Endodermal cell (in vitro differentiated cells): ENCODE measurements around the gene RANGAP1. TPM values are rescaled to one million over a fixed set of nuclear protein-coding genes. Genes with fewer than 3 reads are reported as not detected.

ENCODE experiments used
- DNase-seq: peaks from one replicate; pipeline ENCODE4 v3.0.0-alpha.2; 2017
- H3K27ac ChIP-seq: 2 replicates; pipeline ENCODE4 v1.5.1; 2013; ENCODE audit warnings: mild to moderate bottlenecking, low read depth, low read length, moderate library complexity
- H3K27me3 ChIP-seq: 2 replicates; pipeline ENCODE4 v1.6.1; 2013; ENCODE audit warnings: mild to moderate bottlenecking, low read length, moderate library complexity; ENCODE audit not compliant: insufficient read depth, control insufficient read depth, poor library complexity, severe bottlenecking
- H3K36me3 ChIP-seq: 2 replicates; pipeline ENCODE4 v1.7.0; 2013; ENCODE audit warnings: mild to moderate bottlenecking, low read length, moderate library complexity; ENCODE audit not compliant: control insufficient read depth, insufficient read depth
- H3K4me1 ChIP-seq: one replicate; pipeline ENCODE4 v1.7.0; 2013; ENCODE audit warnings: low read length; ENCODE audit not compliant: control insufficient read depth, insufficient read depth
- H3K4me3 ChIP-seq: 2 replicates; pipeline ENCODE4 v1.5.1; 2013; ENCODE audit warnings: mild to moderate bottlenecking, low read length, moderate library complexity
- H3K9ac ChIP-seq: 2 replicates; pipeline ENCODE4 v1.6.1; 2013; ENCODE audit warnings: mild to moderate bottlenecking, low read length, moderate library complexity; ENCODE audit not compliant: poor library complexity, severe bottlenecking; ENCODE audit errors: extremely low read depth
- H3K9me3 ChIP-seq: 2 replicates; pipeline ENCODE4 v1.6.1; 2013; ENCODE audit warnings: mild to moderate bottlenecking, low read length, moderate library complexity; ENCODE audit not compliant: control insufficient read depth
- H3K27ac Mint-ChIP-seq: 2 replicates; pipeline ENCODE4 v1.8.0; 2020; ENCODE audit warnings: mixed read lengths
- H3K27me3 Mint-ChIP-seq: 2 replicates; pipeline ENCODE4 v1.8.0; 2021; ENCODE audit warnings: mild to moderate bottlenecking, mixed read lengths; ENCODE audit not compliant: insufficient read depth
- H3K36me3 Mint-ChIP-seq: 2 replicates; pipeline ENCODE4 v1.8.0; 2020; ENCODE audit warnings: low read depth, mixed read lengths
- H3K4me1 Mint-ChIP-seq: 2 replicates; pipeline ENCODE4 v1.8.0; 2020; ENCODE audit warnings: mixed read lengths
- H3K4me3 Mint-ChIP-seq: 2 replicates; pipeline ENCODE4 v1.8.0; 2020; ENCODE audit warnings: mild to moderate bottlenecking, moderate library complexity, mixed read lengths
- H3K9me3 Mint-ChIP-seq: 2 replicates; pipeline ENCODE4 v1.8.0; 2020; ENCODE audit warnings: mild to moderate bottlenecking, mixed read lengths
- CTCF ChIP-seq: fragments of 200-600 bp; sonication (generic); conservative IDR thresholded peaks from 2 replicates; pipeline ENCODE4 v1.5.0; 2021; ENCODE audit warnings: antibody characterized with exemption, mild to moderate bottlenecking
- WGBS, 2 experiments: methylation state at CpG; one replicate each; pipeline versions ENCODE4 v1.1.5 to v1.1.7; 2013; ENCODE audit warnings: missing lambda C conversion rate in 2 of 2, mixed read lengths in 1 of 2; ENCODE audit not compliant: insufficient coverage in 1 of 2, insufficient read length in 1 of 2; 5-methylcytosine and 5-hydroxymethylcytosine counted together
- total RNA-seq, 2 donors: library from RNA; stranded (reverse); fragmentation: NEBNext Ultra II Directional in 1 of 2; extraction: Animal tissue kit (Norgen Biotek cat#: 25700) in 1 of 2; gene quantifications; 2 replicates in 1 of 2; 3 replicates in 1 of 2; pipeline ENCODE4 v1.2.1, GENCODE V29; 2021

The RANGAP1 gene
- total RNA-seq, 2 donors from 2014 or later = 95.2 to 122 TPM

- WGBS, 2 experiments = 97 to 99% methylated on average over 9 to 10 of the region's 10 CpGs
- Mint-ChIP-seq H3K4me1 (no peaks in the 10 kb centered on the region), H3K27ac (no peak overlapping the region), H3K4me3 (no peak overlapping the region), H3K36me3 (peaks cover 57% of the 10 kb centered on the region), H3K9me3 (no peaks in the 10 kb centered on the region), H3K27me3 (no peaks in the 10 kb centered on the region)
- TF ChIP-seq CTCF = no peak
- Histone ChIP-seq H3K4me3 (no peak overlapping the region), H3K9ac (no peak overlapping the region), H3K4me1 (no peaks in the 10 kb centered on the region), H3K9me3 (no peaks in the 10 kb centered on the region), H3K27me3 (no peaks in the 10 kb centered on the region), H3K27ac (no peak overlapping the region), H3K36me3 (peaks cover 40% of the 10 kb centered on the region)
- DNase-seq = no peak
Measured at GRCh38 chr22:41248758-41249157, 37.2 kb downstream of the RANGAP1 start.

- Histone ChIP-seq H3K4me3 (no peak overlapping the region), H3K36me3 (peaks cover 38% of the 10 kb centered on the region), H3K4me1 (no peaks in the 10 kb centered on the region), H3K9me3 (no peaks in the 10 kb centered on the region), H3K9ac (no peak overlapping the region), H3K27ac (no peak overlapping the region), H3K27me3 (no peaks in the 10 kb centered on the region)
- Mint-ChIP-seq H3K27me3 (no peaks in the 10 kb centered on the region), H3K4me1 (no peaks in the 10 kb centered on the region), H3K4me3 (no peak overlapping the region), H3K36me3 (peaks cover 55% of the 10 kb centered on the region), H3K9me3 (no peaks in the 10 kb centered on the region), H3K27ac (no peak overlapping the region)
- 95 to 96% methylated on average over 4 to 15 of the region's 15 CpGs for WGBS, 2 experiments
- no peak for DNase-seq
- TF ChIP-seq CTCF = no peak
Measured at GRCh38 chr22:41248314-41248713, 37.7 kb downstream of the RANGAP1 start.

GRCh38 chr22:41247703-41248102 lies 38.3 kb downstream of the RANGAP1 start:
- H3K36me3 Mint-ChIP-seq = peaks cover 50% of the 10 kb centered on the region
- Histone ChIP-seq H3K36me3 (peaks cover 32% of the 10 kb centered on the region), H3K27me3 (no peaks in the 10 kb centered on the region), H3K9ac (no peak overlapping the region), H3K4me3 (no peak overlapping the region), H3K9me3 (no peaks in the 10 kb centered on the region), H3K27ac (no peak overlapping the region), H3K4me1 (no peaks in the 10 kb centered on the region)
- no peak for TF ChIP-seq CTCF
- no peaks in the 10 kb centered on the region for H3K9me3 Mint-ChIP-seq
- H3K4me3 Mint-ChIP-seq = no peak overlapping the region
- DNase-seq = no peak
- H3K27me3 Mint-ChIP-seq = no peaks in the 10 kb centered on the region
- WGBS, 2 experiments = 84 to 90% methylated on average over 7 of the region's 7 CpGs
- peak overlapping the region; percentile 61 for H3K27ac Mint-ChIP-seq
- no peaks in the 10 kb centered on the region for H3K4me1 Mint-ChIP-seq
